Loucy (cell line): ENCODE results near the gene CYP2J2.
A peak's percentile ranks its signal among the peaks of the same experiment; 100 is the strongest.
"Not testable (repeated sequence)": the region's sequence is repeated elsewhere in the genome, so short reads cannot be mapped to it uniquely, and the experiment has no call there.

Source experiments
- H2AFZ ChIP-seq: fragments of 200-600 bp; sonication (generic); 2 replicates; pipeline ENCODE4 v1.6.0; 2016; ENCODE audit warnings: antibody characterized with exemption, mild to moderate bottlenecking, low read length, moderate library complexity
- H3F3A ChIP-seq: fragments of 200-600 bp; 2 replicates; pipeline ENCODE4 v1.6.0; 2016; ENCODE audit warnings: antibody characterized with exemption, low read depth, mild to moderate bottlenecking
- H3K27me3 ChIP-seq: fragments of 200-600 bp; sonication (generic); 2 replicates; pipeline ENCODE4 v1.6.1; 2014; ENCODE audit warnings: low read length, mild to moderate bottlenecking; ENCODE audit not compliant: insufficient read depth, poor library complexity, severe bottlenecking
- H3K36me3 ChIP-seq: fragments of 200-600 bp; sonication (generic); 2 replicates; pipeline ENCODE4 v1.6.1; 2016; ENCODE audit warnings: low read length; ENCODE audit not compliant: insufficient read depth
- H3K4me1 ChIP-seq: fragments of 200-600 bp; sonication (generic); 2 replicates; pipeline ENCODE4 v1.5.1; 2014; ENCODE audit warnings: low read length, mild to moderate bottlenecking; ENCODE audit not compliant: insufficient read depth, poor library complexity, severe bottlenecking
- H3K4me2 ChIP-seq: fragments of 200-600 bp; sonication (generic); 2 replicates; pipeline ENCODE4 v1.6.0; 2014; ENCODE audit warnings: antibody characterized with exemption, low read length, low read depth, mild to moderate bottlenecking; ENCODE audit not compliant: poor library complexity, severe bottlenecking
- H3K4me3 ChIP-seq: fragments of 200-600 bp; sonication (generic); 2 replicates; pipeline ENCODE4 v1.5.1; 2014; ENCODE audit warnings: low read length, mild to moderate bottlenecking, mixed read lengths; ENCODE audit not compliant: poor library complexity, severe bottlenecking
- H3K79me2 ChIP-seq: fragments of 200-600 bp; sonication (generic); 2 replicates; pipeline ENCODE4 v1.6.1; 2014; ENCODE audit warnings: low read length; ENCODE audit not compliant: insufficient read depth
- H3K9ac ChIP-seq: fragments of 200-600 bp; sonication (generic); 2 replicates; pipeline ENCODE4 v1.6.0; 2014; ENCODE audit warnings: mild to moderate bottlenecking, low read depth, low read length, moderate library complexity; ENCODE audit not compliant: poor library complexity, severe bottlenecking
- H3K9me2 ChIP-seq: fragments of 200-600 bp; sonication (generic); replicated peaks from 2 replicates; pipeline ENCODE4 v1.6.1; 2016; ENCODE audit warnings: low read depth, low read length, mixed read lengths
- H3K9me3 ChIP-seq: fragments of 200-600 bp; sonication (generic); 2 replicates; pipeline ENCODE4 v1.6.1; 2014; ENCODE audit warnings: mild to moderate bottlenecking, antibody characterized with exemption, low read length, low read depth; ENCODE audit not compliant: insufficient read depth
- H4K20me1 ChIP-seq: fragments of 200-600 bp; sonication (generic); 2 replicates; pipeline ENCODE4 v1.6.0; 2014; ENCODE audit warnings: antibody characterized with exemption, low read length, mild to moderate bottlenecking; ENCODE audit not compliant: insufficient read depth, poor library complexity, severe bottlenecking
- EZH2phosphoT487 ChIP-seq: fragments of 200-600 bp; IDR thresholded peaks from 2 replicates; pipeline ENCODE4 v1.6.1; 2018; ENCODE audit warnings: antibody characterized with exemption, mild to moderate bottlenecking, moderate library complexity, borderline replicate concordance
- TF ChIP-seq, protein P1 (sequence below): fragments of 200-600 bp; sonication (generic); conservative IDR thresholded peaks from 2 replicates; pipeline ENCODE4 v1.5.1; 2014; ENCODE audit warnings: mild to moderate bottlenecking, antibody characterized with exemption, low read length

Gene CYP2J2

GRCh38 chr1:59857679-59858354 is 68.8 kb downstream of the CYP2J2 start:
- no peaks in the 10 kb centered on the region for H3K9me3 ChIP-seq
- no peaks in the 10 kb centered on the region for H3K36me3 ChIP-seq
- H2AFZ ChIP-seq: peak overlapping the region; percentile 62; the same call in 1 of the 2 replicates

GRCh38 chr1:59856725-59857338 is 69.7 kb downstream of the CYP2J2 start:
- H3K9me2 ChIP-seq: no peaks in the 10 kb centered on the region
- no peaks in the 10 kb centered on the region for H3K4me1 ChIP-seq
- TF ChIP-seq, protein P1, sequence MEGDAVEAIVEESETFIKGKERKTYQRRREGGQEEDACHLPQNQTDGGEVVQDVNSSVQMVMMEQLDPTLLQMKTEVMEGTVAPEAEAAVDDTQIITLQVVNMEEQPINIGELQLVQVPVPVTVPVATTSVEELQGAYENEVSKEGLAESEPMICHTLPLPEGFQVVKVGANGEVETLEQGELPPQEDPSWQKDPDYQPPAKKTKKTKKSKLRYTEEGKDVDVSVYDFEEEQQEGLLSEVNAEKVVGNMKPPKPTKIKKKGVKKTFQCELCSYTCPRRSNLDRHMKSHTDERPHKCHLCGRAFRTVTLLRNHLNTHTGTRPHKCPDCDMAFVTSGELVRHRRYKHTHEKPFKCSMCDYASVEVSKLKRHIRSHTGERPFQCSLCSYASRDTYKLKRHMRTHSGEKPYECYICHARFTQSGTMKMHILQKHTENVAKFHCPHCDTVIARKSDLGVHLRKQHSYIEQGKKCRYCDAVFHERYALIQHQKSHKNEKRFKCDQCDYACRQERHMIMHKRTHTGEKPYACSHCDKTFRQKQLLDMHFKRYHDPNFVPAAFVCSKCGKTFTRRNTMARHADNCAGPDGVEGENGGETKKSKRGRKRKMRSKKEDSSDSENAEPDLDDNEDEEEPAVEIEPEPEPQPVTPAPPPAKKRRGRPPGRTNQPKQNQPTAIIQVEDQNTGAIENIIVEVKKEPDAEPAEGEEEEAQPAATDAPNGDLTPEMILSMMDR: no peak
- TF ChIP-seq EZH2phosphoT487: no peak
- no peak overlapping the region for H3K9ac ChIP-seq
- H3K9me3 ChIP-seq: no peaks in the 10 kb centered on the region
- H4K20me1 ChIP-seq: no peaks in the 10 kb centered on the region
- no peaks in the 10 kb centered on the region for H3F3A ChIP-seq
- H3K4me3 ChIP-seq: no peak overlapping the region
- no peaks in the 10 kb centered on the region for H3K27me3 ChIP-seq
- H2AFZ ChIP-seq: peak overlapping the region; percentile 59; the same call in 1 of the 2 replicates
- no peaks in the 10 kb centered on the region for H3K36me3 ChIP-seq
- no peak overlapping the region for H3K4me2 ChIP-seq
- H3K79me2 ChIP-seq: no peaks in the 10 kb centered on the region

More at GRCh38 chr1:59857679-59858354, 68.8 kb downstream of the CYP2J2 start:
- H3K9ac ChIP-seq: no peak overlapping the region
- H3F3A ChIP-seq: no peaks in the 10 kb centered on the region
- H4K20me1 ChIP-seq: no peaks in the 10 kb centered on the region
- no peaks in the 10 kb centered on the region for H3K9me2 ChIP-seq
- no peaks in the 10 kb centered on the region for H3K79me2 ChIP-seq
- H3K4me2 ChIP-seq: no peak overlapping the region
- no peak for TF ChIP-seq EZH2phosphoT487
- TF ChIP-seq, protein P1: no peak
- H3K27me3 ChIP-seq: no peaks in the 10 kb centered on the region
- no peak overlapping the region for H3K4me3 ChIP-seq
- no peaks in the 10 kb centered on the region for H3K4me1 ChIP-seq

- not testable (repeated sequence) for H3K9me2 ChIP-seq, H3F3A ChIP-seq, H3K4me2 ChIP-seq, H3K4me1 ChIP-seq, H3K9me3 ChIP-seq, H4K20me1 ChIP-seq, H3K36me3 ChIP-seq, H2AFZ ChIP-seq, H3K4me3 ChIP-seq, H3K79me2 ChIP-seq, H3K27me3 ChIP-seq, H3K9ac ChIP-seq
Observed at GRCh38 chr1:59855297-59855696, 71.3 kb downstream of the CYP2J2 start.
